Activated CD8-positive, alpha-beta memory T cell treated with anti-CD3 and anti-CD28 coated beads, Interleukin-2, amount 50 U/mL, for 24 hours (primary cell): ENCODE results near the gene PITRM1.
"Not testable (repeated sequence)": the region's sequence is repeated elsewhere in the genome, so short reads cannot be mapped to it uniquely, and the experiment has no call there.

Source experiments
- DNase-seq: peaks from one replicate; pipeline ENCODE4 v3.0.0-alpha.2; 2020; ENCODE audit errors: extremely low read depth

Gene PITRM1

GRCh38 chr10:3172446-3173170 lies at the start of gene PITRM1:
TSS of gene PITRM1 (minus strand) at chr10:3172782. CDS start at chr10:3172772, 10 bp downstream.
- DNase-seq: peak; percentile 95

- DNase-seq: no peak
Measured at GRCh38 chr10:3222068-3222467, 49.5 kb upstream of the PITRM1 start.

GRCh38 chr10:3221601-3222000 lies 49.0 kb upstream of the PITRM1 start:
- DNase-seq: not testable (repeated sequence)

GRCh38 chr10:3220853-3221252 lies 48.3 kb upstream of the PITRM1 start:
- no peak for DNase-seq

- not testable (repeated sequence) for DNase-seq
Measured at GRCh38 chr10:3219021-3219628, 46.5 kb upstream of the PITRM1 start.

GRCh38 chr10:3217853-3218252 lies 45.3 kb upstream of the PITRM1 start:
- no peak for DNase-seq

- DNase-seq: no peak
Measured at GRCh38 chr10:3217301-3217700, 44.7 kb upstream of the PITRM1 start.

- DNase-seq: no peak
Measured at GRCh38 chr10:3215153-3215775, 42.7 kb upstream of the PITRM1 start.

GRCh38 chr10:3213758-3214515 lies 41.4 kb upstream of the PITRM1 start:
- no peak for DNase-seq

- no peak for DNase-seq
Measured at GRCh38 chr10:3213208-3213607, 40.6 kb upstream of the PITRM1 start.

GRCh38 chr10:3210251-3210877 lies 37.8 kb upstream of the PITRM1 start:
- no peak for DNase-seq

- DNase-seq: no peak
Measured at GRCh38 chr10:3208481-3209406, 36.2 kb upstream of the PITRM1 start.

- DNase-seq: no peak
Measured at GRCh38 chr10:3207351-3207750, 34.8 kb upstream of the PITRM1 start.

- DNase-seq: no peak
Measured at GRCh38 chr10:3206511-3207157, 34.1 kb upstream of the PITRM1 start.

- DNase-seq: no peak
Measured at GRCh38 chr10:3203972-3204371, 31.4 kb upstream of the PITRM1 start.

- no peak for DNase-seq
Measured at GRCh38 chr10:3203016-3203811, 30.6 kb upstream of the PITRM1 start.

GRCh38 chr10:3201796-3202195 lies 29.2 kb upstream of the PITRM1 start:
- no peak for DNase-seq

- no peak for DNase-seq
Measured at GRCh38 chr10:3199488-3199887, 26.9 kb upstream of the PITRM1 start.

- no peak for DNase-seq
Measured at GRCh38 chr10:3198900-3199299, 26.3 kb upstream of the PITRM1 start.
